Panc1 (cell line): ENCODE results near the gene PTPN18. TPM values are rescaled to one million over a fixed set of nuclear protein-coding genes. Genes with fewer than 3 reads are reported as not detected.

Experiments used
- ATAC-seq: fragments of 200-7000 bp; cut with Tn5 transposase; 2 replicates; pipeline ENCODE4 v1.9.1; 2020; ENCODE audit warnings: mild to moderate bottlenecking, moderate library complexity
- BruUV-seq: library from RNA; stranded (reverse); fragments of 400-500 nt; replicated peaks from 2 replicates; lab custom pipeline; 2021; lab: Mats Ljungman, UMichigan
- CTCF ChIA-PET: fragments of 300-600 bp; sonication (Branson Sonifier 250); formaldehyde crosslinking; loops from one replicate; lab custom pipeline; 2022; ENCODE audit warnings: antibody characterized with exemption; lab: Charles Lee
- POLR2A ChIA-PET: fragments of 300-600 bp; sonication (Branson Sonifier 250); formaldehyde crosslinking; loops from one replicate; lab custom pipeline; 2022; ENCODE audit warnings: antibody characterized with exemption; lab: Charles Lee
- DNase-seq: peaks from one replicate; pipeline ENCODE4 v3.0.0-alpha.2; 2010; ENCODE audit warnings: low read depth, low spot score
- H3K27ac ChIP-seq: 2 replicates; pipeline ENCODE4 v1.5.1; 2011; ENCODE audit warnings: mild to moderate bottlenecking, low read length, inconsistent platforms
- H3K27me3 ChIP-seq: fragments of 200-500 bp; sonication (Bioruptor generic); 2 replicates; pipeline ENCODE4 v1.6.0; 2014; ENCODE audit warnings: low read length, inconsistent platforms; ENCODE audit not compliant: control insufficient read depth, insufficient read depth
- H3K36me3 ChIP-seq: fragments of 200-500 bp; sonication (Bioruptor generic); 2 replicates; pipeline ENCODE4 v1.5.1; 2014; ENCODE audit warnings: inconsistent platforms, mild to moderate bottlenecking, low read length, moderate library complexity; ENCODE audit not compliant: control insufficient read depth, insufficient read depth
- H3K4me1 ChIP-seq: 2 replicates; pipeline ENCODE4 v1.5.1; 2011; ENCODE audit warnings: inconsistent platforms, mild to moderate bottlenecking, low read length, moderate library complexity; ENCODE audit not compliant: control insufficient read depth, insufficient read depth
- H3K4me3 ChIP-seq, 2 experiments: 2 replicates each; pipeline ENCODE4 v1.5.1; 2011 to 2012; ENCODE audit warnings: low read depth in 2 of 2, low read length in 2 of 2, mild to moderate bottlenecking in 2 of 2, inconsistent platforms in 1 of 2, moderate library complexity in 1 of 2
- H3K9me3 ChIP-seq: fragments of 200-500 bp; sonication (Bioruptor generic); 2 replicates; pipeline ENCODE4 v1.5.1; 2014; ENCODE audit warnings: low read depth, mild to moderate bottlenecking, inconsistent platforms, low read length, moderate library complexity; ENCODE audit not compliant: control insufficient read depth, insufficient read depth
- POLR2AphosphoS5 ChIP-seq: IDR thresholded peaks from 2 replicates; pipeline ENCODE4 v1.6.1; 2012; ENCODE audit warnings: mild to moderate bottlenecking, low read depth, low read length, moderate library complexity
- SIN3A ChIP-seq: IDR thresholded peaks from 2 replicates; pipeline ENCODE4 v1.6.1; 2012; ENCODE audit warnings: low read depth, mild to moderate bottlenecking, low read length, moderate library complexity, borderline replicate concordance; ENCODE audit not compliant: insufficient read depth
- TCF7L2 ChIP-seq: IDR thresholded peaks from 2 replicates; pipeline ENCODE4 v1.6.1; 2011; ENCODE audit warnings: mild to moderate bottlenecking, low read depth, low read length, inconsistent platforms
- in situ Hi-C: cut with HindIII; loops from 2 replicates; pipeline ENCODE4 v1.10.0; 2016; ENCODE audit warnings: low sequenced_read_pairs, low pct_unique_long_range_greater_than_20kb
- intact Hi-C: fragments of 100-400 bp; cut with micrococcal nuclease; formaldehyde crosslinking; loops from one replicate; pipeline ENCODE4 v1.10.0; 2022; ENCODE audit not compliant: unreplicated experiment
- total RNA-seq: library from RNA; stranded (reverse); gene quantifications from one replicate; pipeline ENCODE4 v1.2.1, GENCODE V29; 2021; ENCODE audit not compliant: unreplicated experiment
- TF ChIP-seq, protein P1 (sequence below), 2 experiments: IDR thresholded peaks; 2 replicates each; pipeline ENCODE4 v1.6.1; 2011 to 2012; ENCODE audit warnings: low read depth in 2 of 2, control low read depth in 1 of 2, low read length in 1 of 2, mild to moderate bottlenecking in 1 of 2, moderate library complexity in 1 of 2; ENCODE audit not compliant: insufficient read depth in 1 of 2
- TF ChIP-seq, protein P2 (sequence below): fragments of 450-650 bp; IDR thresholded peaks from 2 replicates; pipeline ENCODE4 v1.5.1; 2017; ENCODE audit warnings: mild to moderate bottlenecking

The PTPN18 gene
- total RNA-seq, 1 experiment from 2014 or later, result 35.3 TPM

- TSS peak; percentile 62 for BruUV-seq
- no peaks in the 10 kb centered on the region for H3K27me3 ChIP-seq
- no peaks in the 10 kb centered on the region for H3K36me3 ChIP-seq
- ATAC-seq (no peak), DNase-seq (no peak)
- no peak overlapping the region for H3K4me3 ChIP-seq
- no peak overlapping the region for H3K27ac ChIP-seq
- CTCF ChIA-PET, result no interaction called here
- POLR2A ChIA-PET, result no interaction called here
- H3K9me3 ChIP-seq, result no peaks in the 10 kb centered on the region
- intact Hi-C loops (no loop called here), in situ Hi-C loops (no loop called here)
- H3K4me1 ChIP-seq, result peaks cover 11% of the 10 kb centered on the region
- no peak for TF ChIP-seq TCF7L2
- TF ChIP-seq, protein P1, sequence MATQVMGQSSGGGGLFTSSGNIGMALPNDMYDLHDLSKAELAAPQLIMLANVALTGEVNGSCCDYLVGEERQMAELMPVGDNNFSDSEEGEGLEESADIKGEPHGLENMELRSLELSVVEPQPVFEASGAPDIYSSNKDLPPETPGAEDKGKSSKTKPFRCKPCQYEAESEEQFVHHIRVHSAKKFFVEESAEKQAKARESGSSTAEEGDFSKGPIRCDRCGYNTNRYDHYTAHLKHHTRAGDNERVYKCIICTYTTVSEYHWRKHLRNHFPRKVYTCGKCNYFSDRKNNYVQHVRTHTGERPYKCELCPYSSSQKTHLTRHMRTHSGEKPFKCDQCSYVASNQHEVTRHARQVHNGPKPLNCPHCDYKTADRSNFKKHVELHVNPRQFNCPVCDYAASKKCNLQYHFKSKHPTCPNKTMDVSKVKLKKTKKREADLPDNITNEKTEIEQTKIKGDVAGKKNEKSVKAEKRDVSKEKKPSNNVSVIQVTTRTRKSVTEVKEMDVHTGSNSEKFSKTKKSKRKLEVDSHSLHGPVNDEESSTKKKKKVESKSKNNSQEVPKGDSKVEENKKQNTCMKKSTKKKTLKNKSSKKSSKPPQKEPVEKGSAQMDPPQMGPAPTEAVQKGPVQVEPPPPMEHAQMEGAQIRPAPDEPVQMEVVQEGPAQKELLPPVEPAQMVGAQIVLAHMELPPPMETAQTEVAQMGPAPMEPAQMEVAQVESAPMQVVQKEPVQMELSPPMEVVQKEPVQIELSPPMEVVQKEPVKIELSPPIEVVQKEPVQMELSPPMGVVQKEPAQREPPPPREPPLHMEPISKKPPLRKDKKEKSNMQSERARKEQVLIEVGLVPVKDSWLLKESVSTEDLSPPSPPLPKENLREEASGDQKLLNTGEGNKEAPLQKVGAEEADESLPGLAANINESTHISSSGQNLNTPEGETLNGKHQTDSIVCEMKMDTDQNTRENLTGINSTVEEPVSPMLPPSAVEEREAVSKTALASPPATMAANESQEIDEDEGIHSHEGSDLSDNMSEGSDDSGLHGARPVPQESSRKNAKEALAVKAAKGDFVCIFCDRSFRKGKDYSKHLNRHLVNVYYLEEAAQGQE (IDR thresholded peaks at IDR 0.05; ENCODE audit: insufficient read depth in 1 of 2, low read depth in 2 of 2, low read length in 1 of 2), result no peak
- no peak for TF ChIP-seq SIN3A
- TF ChIP-seq, protein P2, sequence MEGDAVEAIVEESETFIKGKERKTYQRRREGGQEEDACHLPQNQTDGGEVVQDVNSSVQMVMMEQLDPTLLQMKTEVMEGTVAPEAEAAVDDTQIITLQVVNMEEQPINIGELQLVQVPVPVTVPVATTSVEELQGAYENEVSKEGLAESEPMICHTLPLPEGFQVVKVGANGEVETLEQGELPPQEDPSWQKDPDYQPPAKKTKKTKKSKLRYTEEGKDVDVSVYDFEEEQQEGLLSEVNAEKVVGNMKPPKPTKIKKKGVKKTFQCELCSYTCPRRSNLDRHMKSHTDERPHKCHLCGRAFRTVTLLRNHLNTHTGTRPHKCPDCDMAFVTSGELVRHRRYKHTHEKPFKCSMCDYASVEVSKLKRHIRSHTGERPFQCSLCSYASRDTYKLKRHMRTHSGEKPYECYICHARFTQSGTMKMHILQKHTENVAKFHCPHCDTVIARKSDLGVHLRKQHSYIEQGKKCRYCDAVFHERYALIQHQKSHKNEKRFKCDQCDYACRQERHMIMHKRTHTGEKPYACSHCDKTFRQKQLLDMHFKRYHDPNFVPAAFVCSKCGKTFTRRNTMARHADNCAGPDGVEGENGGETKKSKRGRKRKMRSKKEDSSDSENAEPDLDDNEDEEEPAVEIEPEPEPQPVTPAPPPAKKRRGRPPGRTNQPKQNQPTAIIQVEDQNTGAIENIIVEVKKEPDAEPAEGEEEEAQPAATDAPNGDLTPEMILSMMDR, result no peak
- TF ChIP-seq POLR2AphosphoS5, result no peak
Measured at GRCh38 chr2:130357864-130358263, 2.0 kb downstream of the PTPN18 start.

DNA sequence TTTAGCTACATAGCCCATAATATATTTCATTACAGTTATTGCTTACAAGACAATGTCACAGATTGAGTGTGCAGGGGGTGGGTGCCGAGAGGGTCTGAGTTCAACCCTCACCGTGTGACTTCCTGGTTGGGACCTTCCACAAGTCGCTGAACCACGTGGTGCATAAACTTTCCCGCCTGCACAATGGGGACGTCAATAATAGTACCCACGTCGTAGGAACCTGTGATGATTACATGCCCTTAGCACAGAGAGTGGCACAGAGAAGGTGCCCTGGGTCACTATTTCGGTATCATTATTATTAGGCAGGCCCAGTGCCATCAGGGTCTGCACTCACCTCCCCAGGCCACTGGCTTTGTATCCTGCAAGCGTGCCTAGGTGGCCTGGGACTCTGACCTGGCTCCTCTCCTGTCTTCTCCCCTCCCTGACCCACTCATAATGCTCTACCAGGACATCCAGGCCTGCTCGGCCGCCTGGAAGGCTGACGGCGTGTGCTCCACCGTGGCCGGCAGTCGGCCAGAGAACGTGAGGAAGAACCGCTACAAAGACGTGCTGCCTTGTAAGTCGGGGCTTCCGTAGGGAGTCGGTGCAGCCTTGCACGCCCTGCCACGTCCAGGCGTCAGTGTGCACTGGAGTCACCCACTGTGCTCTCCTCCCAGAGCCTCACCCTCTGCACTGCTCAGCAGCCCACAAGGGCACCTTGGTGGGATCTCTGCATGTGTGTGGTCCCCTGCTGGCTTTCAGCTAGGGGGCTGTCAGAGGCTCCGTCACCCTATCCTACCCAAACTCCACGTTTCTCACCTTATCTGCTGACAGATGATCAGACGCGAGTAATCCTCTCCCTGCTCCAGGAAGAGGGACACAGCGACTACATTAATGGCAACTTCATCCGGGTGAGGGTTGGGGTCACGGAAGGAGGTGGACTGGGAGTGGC, 2.8 kb downstream of the PTPN18 start:
- in situ Hi-C loops (no loop called here), intact Hi-C loops (no loop called here)
- Histone ChIP-seq H3K36me3 (no peaks in the 10 kb centered on the region), H3K4me3 (no peak overlapping the region), H3K4me1 (peaks cover 11% of the 10 kb centered on the region), H3K27ac (no peak overlapping the region), H3K9me3 (no peaks in the 10 kb centered on the region), H3K27me3 (no peaks in the 10 kb centered on the region)
- no peak for DNase-seq
- BruUV-seq, result no TSS peak
- POLR2A ChIA-PET, result no interaction called here
- CTCF ChIA-PET, result no interaction called here
- ATAC-seq, result no peak
- TF ChIP-seq, protein P1 (IDR thresholded peaks at IDR 0.05; ENCODE audit: insufficient read depth in 1 of 2, low read depth in 2 of 2, low read length in 1 of 2), result no peak
- TF ChIP-seq TCF7L2 (no peak), POLR2AphosphoS5 (no peak), SIN3A (no peak)
- TF ChIP-seq, protein P2, result no peak
